ENCODE data around the gene ESPNL.

The ESPNL gene

DNA sequence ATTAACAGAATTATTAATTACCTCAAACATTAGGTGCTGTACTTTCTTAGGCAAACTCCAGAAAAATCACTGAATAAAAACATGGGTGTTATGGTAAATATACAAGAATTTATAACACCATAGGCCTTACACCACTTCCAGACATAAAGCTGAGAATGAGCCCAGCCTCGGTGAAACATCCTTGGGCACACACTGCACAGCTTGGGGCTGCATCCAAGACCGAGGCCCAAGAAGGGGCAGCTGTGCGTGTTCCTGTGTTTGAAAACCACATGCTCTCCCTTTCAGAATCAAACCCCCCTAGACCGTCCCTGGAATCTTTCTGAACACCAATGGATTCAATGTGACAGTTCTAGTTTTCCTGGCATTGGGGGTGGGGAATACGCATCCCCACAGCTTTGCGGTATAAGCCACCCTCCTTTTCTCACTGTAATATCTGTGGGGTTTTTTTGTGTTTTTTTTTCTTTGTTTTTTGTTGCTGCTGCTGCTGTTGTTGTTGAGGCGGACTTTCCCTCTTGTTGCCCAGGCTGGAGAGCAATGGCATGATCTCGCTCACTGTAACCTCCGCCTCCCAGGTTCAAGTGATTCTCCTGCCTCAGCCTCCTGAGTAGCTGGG is 71.5 kb downstream of the ESPNL start:
- DNase-seq (ENCODE audit: low read depth in 2 of 2) = no peak

- DNase-seq (ENCODE audit: low read depth in 2 of 2) = no peak
These were observed 72.3 kb downstream of the ESPNL start for GRCh38 chr2:238172439-238172838.

- no peak for DNase-seq (ENCODE audit: low read depth in 2 of 2)
These were observed 73.6 kb downstream of the ESPNL start for GRCh38 chr2:238173692-238174091.

GRCh38 chr2:238174291-238174690 is 74.2 kb downstream of the ESPNL start:
- no peak for DNase-seq (ENCODE audit: low read depth in 2 of 2)

DNA sequence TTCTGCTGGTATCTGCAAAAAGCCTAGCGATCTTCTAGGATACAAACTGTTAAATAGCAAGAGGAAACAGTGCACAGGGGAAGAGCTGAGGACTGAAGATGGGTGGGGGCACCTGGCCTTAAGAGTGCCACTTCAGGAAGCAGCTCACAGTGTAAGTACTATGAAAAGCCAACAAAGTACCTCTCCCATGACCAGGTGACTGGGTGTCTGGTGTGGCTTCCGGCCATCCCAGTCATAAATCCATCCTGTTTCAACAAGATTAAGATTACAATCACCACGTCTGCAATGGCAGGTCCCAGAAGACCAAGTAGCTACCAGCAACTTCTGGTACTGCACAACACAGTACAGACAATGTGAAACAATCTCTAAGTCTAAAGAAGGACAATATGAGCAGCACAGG is 74.6 kb downstream of the ESPNL start:
- DNase-seq (ENCODE audit: low read depth in 2 of 2) = no peak

GRCh38 chr2:238176613-238177012 is 76.5 kb downstream of the ESPNL start:
- no peak for DNase-seq (ENCODE audit: low read depth in 2 of 2)

GRCh38 chr2:238180554-238180953 is 80.4 kb downstream of the ESPNL start:
- DNase-seq (ENCODE audit: low read depth in 2 of 2) = no peak

- DNase-seq (ENCODE audit: low read depth in 2 of 2) = no peak
These were observed 82.2 kb downstream of the ESPNL start for GRCh38 chr2:238182362-238182761.
